ENCODE measurements around the gene TRMO. TPM values are rescaled to one million over a fixed set of nuclear protein-coding genes. Genes with fewer than 3 reads are reported as not detected.

The TRMO gene
- total and polyA plus RNA-seq, 9 of the 15 experiments (the other 6 are each of a cell fraction or from before 2014, with no cell fraction given): 5.6 to 22.4 (median 16.2) TPM

- TF ChIP-seq NR0B1 (IDR thresholded peaks at IDR 0.05; ENCODE audit: partially characterized antibody): no peak
- TF ChIP-seq E2F8 (IDR thresholded peaks at IDR 0.05; ENCODE audit: low read depth, partially characterized antibody): no peak
- TF ChIP-seq ARID1B (IDR thresholded peaks at IDR 0.05): peak; percentile 91
- TF ChIP-seq ZMIZ1 (IDR thresholded peaks at IDR 0.05; ENCODE audit: low read depth in 2 of 2, low read length in 2 of 2): peak in 1 of 2 experiments; percentile 58; a peak in 1 of 4 replicates
- 0 out of 2 replicates have a peak, but pooled peaks have one; percentile 45 for TF ChIP-seq ZNF589 (CRISPR knock-in tag; IDR thresholded peaks at IDR 0.05; ENCODE audit: low read depth)
- peak in 1 of 2 experiments; percentile 17; a peak in 1 of 4 replicates for TF ChIP-seq HDAC1 (IDR thresholded peaks at IDR 0.05)
- no peak for TF ChIP-seq NR4A1 (CRISPR knock-in tag; IDR thresholded peaks at IDR 0.05)
- TF ChIP-seq NR4A1 (tag; IDR thresholded peaks at IDR 0.05): 0 out of 2 replicates have a peak, but pooled peaks have one; percentile 14
- TF ChIP-seq POLR2AphosphoS5 (IDR thresholded peaks at IDR 0.05; ENCODE audit: control insufficient read depth, insufficient read depth, low read depth, low read length): peak; percentile 83; the same call in 1 of the 2 replicates
- TF ChIP-seq PURB (CRISPR knock-in tag; IDR thresholded peaks at IDR 0.05; ENCODE audit: low read depth): no peak
- TF ChIP-seq ZNF583 (CRISPR knock-in tag; IDR thresholded peaks at IDR 0.05): peak; percentile 44; the same call in 1 of the 2 replicates
- peak; percentile 21 to 73; a peak in 2 of 4 replicates for TF ChIP-seq RCOR1 (IDR thresholded peaks at IDR 0.05; ENCODE audit: borderline replicate concordance in 1 of 2, low read depth in 2 of 2, low read length in 2 of 2)
- TF ChIP-seq RBBP5 (IDR thresholded peaks at IDR 0.05; ENCODE audit: borderline replicate concordance, insufficient read depth, low read length, poor library complexity, severe bottlenecking): no peak
- TF ChIP-seq SMARCE1 (IDR thresholded peaks at IDR 0.05): peak; percentile 56; the same call in 1 of the 2 replicates
- no peak for TF ChIP-seq MYBL2 (IDR thresholded peaks at IDR 0.05; ENCODE audit: low read depth)
- TF ChIP-seq MYBL2 (CRISPR knock-in tag; IDR thresholded peaks at IDR 0.05; ENCODE audit: borderline replicate concordance): no peak
- TF ChIP-seq TBL1XR1 (IDR thresholded peaks at IDR 0.05; ENCODE audit: low read length in 2 of 2): peak; percentile 51 to 64; a peak in 1 of 4 replicates
- no peak for TF ChIP-seq SMAD4 (CRISPR knock-in tag; conservative IDR thresholded peaks at IDR 0.05)
- TF ChIP-seq YBX1 (IDR thresholded peaks at IDR 0.05): no peak
- TF ChIP-seq ZNF140 (CRISPR knock-in tag; IDR thresholded peaks at IDR 0.05): no peak
Measured at GRCh38 chr9:97940233-97940632, 17.9 kb upstream of the TRMO start (continued).
